GM21367 (cell line): Measurements from ENCODE around the gene CHRNG.

ENCODE experiments used
- ATAC-seq: cut with Tn5 transposase; IDR thresholded peaks from one replicate; pipeline ENCODE4 v1.9.1; 2021; ENCODE audit not compliant: unreplicated experiment

The CHRNG gene

DNA sequence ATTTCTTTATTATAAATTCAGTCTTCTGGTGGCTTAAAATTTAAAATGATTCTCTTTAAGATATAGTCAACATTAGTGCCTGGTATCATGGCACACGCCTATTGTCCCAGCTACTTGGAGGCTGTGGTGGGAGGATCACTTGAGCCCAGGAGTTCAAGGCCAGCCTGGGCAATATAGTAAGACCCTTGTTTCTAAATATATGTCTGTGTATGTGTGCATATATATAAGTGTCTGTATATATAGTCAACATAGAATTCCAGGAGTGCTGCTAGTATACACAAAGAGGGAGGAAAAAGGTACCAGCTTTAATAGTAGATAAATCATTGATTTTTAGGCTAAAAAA, 35.9 kb downstream of the CHRNG start:
- no peak for ATAC-seq

DNA sequence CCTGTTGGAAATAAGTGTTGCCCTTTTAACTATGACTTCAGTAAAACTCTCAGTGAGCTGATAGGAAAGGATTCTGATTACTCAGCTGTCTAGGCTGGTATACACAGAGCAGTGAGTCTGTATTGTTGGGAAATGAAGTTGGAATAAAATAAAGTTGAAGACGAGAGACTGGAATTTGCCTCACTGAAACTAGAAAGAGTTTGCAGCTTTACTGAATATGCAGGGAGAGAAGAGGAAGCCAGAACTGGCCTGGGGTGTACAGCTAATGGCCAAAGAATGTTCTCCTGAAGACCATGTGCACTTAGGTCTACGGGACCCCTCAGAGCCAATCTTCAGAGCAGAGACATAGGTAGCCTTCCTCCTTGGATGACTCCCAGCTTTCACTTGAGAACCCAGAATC, 37.5 kb downstream of the CHRNG start:
- ATAC-seq, result no peak

DNA sequence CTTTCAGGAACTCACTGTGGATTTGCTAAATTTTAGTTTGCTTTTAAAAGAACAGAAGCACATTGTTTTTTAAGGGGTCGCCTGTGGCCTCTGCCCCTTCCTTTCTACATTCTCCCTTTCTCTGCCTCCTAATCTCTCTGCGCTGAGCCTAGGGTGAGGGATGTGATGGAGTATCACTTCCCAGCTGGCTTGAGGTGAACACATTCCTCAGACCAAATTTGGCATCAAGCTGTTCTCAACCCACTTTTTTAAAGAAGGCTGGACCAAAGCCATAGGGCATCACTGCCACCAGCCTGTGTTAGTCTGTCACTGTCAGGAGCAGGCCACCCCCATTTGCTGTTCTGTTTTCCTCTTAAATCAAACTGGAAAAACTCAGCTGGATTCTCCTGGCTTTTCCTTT, 38.3 kb downstream of the CHRNG start:
- no peak for ATAC-seq

DNA sequence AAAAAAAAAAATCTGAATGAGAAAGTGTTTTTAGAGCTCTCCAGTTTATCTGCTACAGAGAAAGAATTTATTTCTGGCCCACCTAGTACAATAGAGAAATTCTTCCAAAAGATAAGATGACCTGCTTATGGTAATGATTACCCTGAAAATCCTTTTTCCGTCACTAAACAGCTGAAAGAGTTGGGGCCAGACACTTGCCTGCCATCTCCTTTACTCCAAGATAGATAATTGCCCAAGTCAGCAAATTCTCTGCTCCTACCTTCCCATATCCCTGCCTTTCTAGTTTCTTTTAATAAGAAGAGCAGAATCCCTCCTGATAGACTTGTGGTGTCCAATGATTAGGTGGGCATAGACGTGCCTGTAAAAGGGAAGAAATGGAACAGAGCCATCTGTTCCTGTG, 39.1 kb downstream of the CHRNG start:
- ATAC-seq, result no peak

DNA sequence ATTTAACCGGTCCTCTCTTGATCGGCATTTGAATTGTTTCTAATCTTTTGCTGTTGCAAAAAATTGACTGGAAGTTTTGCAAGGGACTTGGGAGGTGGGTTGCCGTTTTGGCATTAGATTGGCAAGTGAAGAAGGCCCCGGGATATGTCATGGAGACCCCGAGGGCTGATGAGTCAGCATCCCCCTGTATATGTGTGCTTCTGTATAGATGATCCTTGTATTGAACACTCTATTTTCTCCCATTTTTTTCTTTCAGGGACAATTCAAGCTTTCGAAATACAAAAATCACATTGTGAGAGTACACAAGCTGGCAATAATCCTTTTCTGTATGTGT, 41.1 kb downstream of the CHRNG start:
- ATAC-seq, result no peak

DNA sequence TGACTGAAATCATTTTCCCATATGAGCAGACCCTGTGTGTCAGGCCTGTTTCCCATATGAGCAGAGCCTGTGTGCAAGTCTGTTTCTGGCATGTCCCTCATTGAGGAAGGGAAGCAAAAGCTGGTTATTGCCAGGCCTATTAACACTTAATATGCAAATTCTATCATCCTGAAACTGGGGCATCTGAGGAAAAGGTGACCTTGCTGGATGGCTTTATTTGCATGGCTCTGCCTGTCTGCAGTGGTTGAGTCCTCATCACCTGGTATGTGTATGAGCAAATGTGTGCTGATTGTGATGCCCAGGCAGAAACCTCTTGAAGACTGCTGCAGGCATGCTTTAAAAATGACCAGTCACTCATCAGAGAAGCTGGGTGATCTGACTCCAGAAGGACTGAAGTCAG, 42.2 kb downstream of the CHRNG start:
- no peak for ATAC-seq

DNA sequence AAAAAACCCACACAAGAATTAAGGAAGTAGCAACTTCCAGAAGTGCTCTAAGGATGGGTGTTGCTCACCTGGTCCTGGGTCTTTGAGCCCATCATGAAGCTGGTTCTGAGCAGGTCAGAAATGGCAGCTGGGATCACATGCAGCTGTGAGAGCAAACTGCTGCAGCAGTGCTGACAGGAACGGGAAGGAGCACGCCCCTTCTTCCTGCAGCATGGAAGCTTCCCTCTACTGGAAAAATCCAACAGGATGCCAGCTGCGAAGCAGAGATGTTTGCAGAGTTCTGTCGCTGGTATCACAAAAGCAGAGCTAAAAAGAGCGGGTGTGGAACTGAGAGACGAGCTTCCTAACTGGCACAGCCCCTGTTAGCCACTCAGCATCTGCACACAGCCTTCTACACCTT, 44.7 kb downstream of the CHRNG start:
- no peak for ATAC-seq

DNA sequence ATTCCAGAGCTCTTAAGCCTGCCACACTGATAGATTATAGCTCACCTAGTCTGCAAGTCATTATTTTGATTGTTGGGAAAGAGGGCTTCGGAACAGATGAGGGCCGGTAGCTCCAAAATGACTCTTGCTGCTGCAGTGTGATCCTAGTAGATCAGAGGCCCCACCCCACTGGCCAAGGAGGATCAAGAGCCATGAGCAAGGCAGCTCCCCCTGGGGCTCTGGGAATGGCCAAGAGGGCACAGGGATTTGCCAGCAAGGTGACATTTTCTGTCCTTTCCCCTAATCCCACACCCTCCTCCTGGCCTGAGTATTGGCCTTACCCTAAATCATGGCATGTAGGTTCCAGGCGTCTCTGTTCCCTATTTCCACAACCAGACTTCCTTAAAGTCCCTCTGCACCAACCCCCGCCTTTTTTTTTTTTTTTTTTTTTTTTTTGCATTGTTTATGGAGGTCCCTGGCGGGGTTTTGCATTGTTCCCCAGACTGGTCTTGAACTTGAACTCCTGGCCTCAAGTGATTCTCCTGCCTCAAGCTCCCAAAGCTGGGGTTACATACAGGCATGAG, 47.5 kb downstream of the CHRNG start:
- ATAC-seq, result no peak

DNA sequence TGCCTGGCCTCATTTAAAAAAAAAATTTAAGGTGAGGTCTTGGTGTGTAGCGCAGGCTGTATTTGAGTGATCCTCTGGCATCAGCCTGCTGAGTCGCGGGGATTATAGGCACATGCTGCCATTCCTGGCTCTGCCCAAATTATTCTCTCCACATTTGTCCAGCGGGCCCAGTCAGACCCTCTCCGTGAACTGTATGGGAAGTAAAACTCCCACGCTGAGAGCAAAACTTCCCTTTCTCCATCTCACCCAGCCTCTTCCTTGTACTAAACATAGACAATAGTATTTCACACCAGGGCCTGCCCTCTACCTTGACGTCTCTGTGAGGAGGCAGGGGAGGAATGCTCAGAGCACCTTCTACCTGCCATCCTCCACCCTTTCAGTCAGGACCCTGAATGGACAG, 48.0 kb downstream of the CHRNG start:
- ATAC-seq, result no peak

DNA sequence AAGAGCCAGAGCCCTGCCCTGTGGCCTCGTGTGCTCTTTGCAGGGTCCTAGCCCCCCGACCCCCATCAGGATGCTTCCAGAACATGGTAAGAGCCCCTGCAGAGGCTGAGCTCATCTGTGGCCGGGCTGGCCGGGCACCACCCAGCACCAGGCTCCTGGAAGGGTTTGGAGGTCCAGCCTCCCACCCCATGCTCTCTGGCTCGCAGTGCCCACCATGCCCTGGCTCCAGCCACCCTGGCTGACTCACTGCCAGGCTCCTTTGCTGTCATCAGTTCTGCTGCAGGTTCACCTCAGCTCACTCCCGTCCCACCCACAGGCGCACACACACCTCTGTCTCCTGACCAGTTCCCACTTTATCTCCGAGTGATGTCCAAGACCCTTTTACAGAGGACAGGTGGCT, 48.5 kb downstream of the CHRNG start:
- no peak for ATAC-seq

DNA sequence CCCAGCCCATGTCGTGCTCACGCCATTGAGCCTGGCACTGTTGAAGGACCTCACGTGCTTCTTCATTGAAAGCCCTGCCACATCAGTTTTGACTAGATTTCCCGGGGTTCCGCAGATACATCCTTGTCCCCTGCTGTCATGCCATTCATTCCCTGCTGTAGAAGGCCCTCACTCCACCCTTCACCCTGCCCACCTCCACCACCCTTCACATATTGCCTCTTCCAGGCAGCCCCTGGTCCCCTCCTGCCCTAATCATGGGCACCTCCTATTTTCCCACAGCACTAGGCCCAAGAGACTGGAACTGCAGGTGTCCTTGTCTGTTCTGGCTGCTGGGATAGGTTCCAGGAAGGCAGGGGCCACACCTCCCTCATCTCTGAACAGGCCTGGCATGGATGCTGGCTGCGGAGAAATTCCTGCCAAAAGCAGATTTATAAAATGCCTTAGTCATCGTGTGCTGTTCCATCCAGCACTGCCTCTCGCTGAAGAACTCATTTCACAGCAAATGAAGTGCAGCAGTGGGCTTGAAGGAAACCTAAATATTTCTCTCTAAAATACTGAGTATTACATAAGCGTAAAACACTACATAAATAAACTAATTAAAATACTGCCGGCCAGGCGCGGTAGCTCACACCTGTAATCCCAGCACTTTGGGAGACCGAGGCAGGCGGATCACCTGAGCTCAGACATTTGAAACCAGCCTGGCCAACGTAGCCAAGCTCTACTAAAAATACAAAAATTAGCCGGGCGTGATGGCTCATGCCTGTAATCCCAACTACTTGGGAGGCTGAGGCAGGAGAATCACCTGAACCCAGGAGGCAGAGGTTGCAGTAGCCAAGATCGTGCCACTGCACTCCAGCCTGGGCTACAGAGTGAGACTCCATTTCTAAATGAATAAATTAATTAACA, 49.4 kb downstream of the CHRNG start:
- ATAC-seq, result no peak

DNA sequence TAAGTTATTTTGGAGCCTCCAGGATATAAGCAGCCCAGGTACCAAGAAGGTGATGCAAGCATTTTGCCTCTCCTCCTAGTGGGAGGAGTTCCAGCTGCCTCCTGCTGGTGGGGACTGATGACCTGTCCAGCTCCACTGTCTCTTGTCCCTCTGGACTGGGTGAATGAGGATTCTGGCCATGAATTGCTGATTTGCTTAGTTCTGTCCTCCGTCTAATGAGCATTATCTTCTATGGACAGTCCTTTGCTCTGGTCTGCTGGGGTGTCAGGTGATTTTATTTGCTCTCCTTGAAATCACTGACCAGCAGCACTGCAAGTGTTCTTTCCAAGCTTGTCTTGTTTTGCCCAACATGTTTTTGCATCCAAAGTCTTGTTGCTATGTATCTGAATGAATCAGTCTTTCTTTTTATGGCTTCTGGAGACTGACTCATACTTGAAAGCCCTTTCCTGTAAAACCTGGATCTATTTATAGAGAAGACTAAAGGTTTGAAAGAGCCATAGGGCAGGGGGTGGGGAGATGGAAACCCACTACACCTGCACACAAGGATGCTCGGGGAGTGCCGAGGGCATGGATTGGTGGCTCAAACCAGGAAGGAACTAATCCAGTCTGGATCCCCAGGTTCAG, 53.4 kb downstream of the CHRNG start:
- ATAC-seq, result no peak

DNA sequence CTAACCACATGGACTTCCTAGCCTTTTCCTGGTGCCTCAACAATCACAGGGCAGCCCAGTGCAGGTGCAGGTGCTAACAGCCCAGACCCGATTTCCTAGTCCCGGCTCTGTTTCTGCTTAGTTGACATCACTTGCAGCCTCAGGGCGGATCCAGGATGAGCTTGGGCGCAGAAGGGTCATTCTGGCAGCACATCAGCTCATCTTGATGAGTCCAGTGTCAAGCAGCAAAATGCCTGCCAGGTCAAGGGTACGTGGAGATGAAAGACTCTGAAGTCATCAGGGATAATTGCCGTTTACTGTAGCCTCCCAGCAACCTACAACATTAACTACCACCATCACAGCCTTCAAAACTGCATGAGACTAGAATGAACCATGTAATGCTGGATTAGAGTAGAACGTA, 54.5 kb downstream of the CHRNG start:
- no peak for ATAC-seq
